SK-N-SH treated with all-trans-retinoic acid at 6 μM for 48 hours (cell line): ENCODE measurements around the gene PIPOX.

ENCODE experiments used
- ARNTL ChIP-seq: fragments of 450-650 bp; formaldehyde crosslinking; IDR thresholded peaks from 2 replicates; pipeline ENCODE4 v1.5.0; 2020; ENCODE audit warnings: low read depth, mild to moderate bottlenecking, moderate library complexity, borderline replicate concordance
- CSDC2 ChIP-seq: fragments of 250-450 bp; sonication (Bioruptor Pico); IDR thresholded peaks from 2 replicates; pipeline ENCODE4 v1.5.0; 2020; ENCODE audit warnings: mild to moderate bottlenecking, moderate library complexity
- ESRRG ChIP-seq: fragments of 250-450 bp; sonication (Bioruptor Pico); IDR thresholded peaks from 2 replicates; pipeline ENCODE4 v1.6.1; 2021; ENCODE audit warnings: mild to moderate bottlenecking
- GLIS3 ChIP-seq: fragments of 250-450 bp; sonication (Bioruptor Pico); IDR thresholded peaks from 2 replicates; pipeline ENCODE4 v1.5.0; 2020; ENCODE audit warnings: mild to moderate bottlenecking, moderate library complexity
- PATZ1 ChIP-seq: fragments of 250-450 bp; sonication (Bioruptor Pico); IDR thresholded peaks from 2 replicates; pipeline ENCODE4 v1.8.0; 2020; ENCODE audit warnings: mild to moderate bottlenecking, moderate library complexity, borderline replicate concordance
- POU6F1 ChIP-seq: fragments of 250-450 bp; sonication (Bioruptor Pico); IDR thresholded peaks from 2 replicates; pipeline ENCODE4 v1.8.0; 2021; ENCODE audit warnings: low read depth, mild to moderate bottlenecking, moderate library complexity, borderline replicate concordance
- PPARA ChIP-seq: fragments of 250-450 bp; sonication (Bioruptor Pico); IDR thresholded peaks from 2 replicates; pipeline ENCODE4 v1.5.0; 2020; ENCODE audit warnings: mild to moderate bottlenecking, borderline replicate concordance
- RARB ChIP-seq: fragments of 250-450 bp; sonication (Bioruptor Pico); IDR thresholded peaks from 2 replicates; pipeline ENCODE4 v1.8.0; 2021; ENCODE audit warnings: mild to moderate bottlenecking, moderate library complexity
- TCF4 ChIP-seq: fragments of 250-450 bp; sonication (Bioruptor Pico); IDR thresholded peaks from 2 replicates; pipeline ENCODE4 v1.8.0; 2021; ENCODE audit warnings: mild to moderate bottlenecking, moderate library complexity, borderline replicate concordance
- ZC3H10 ChIP-seq: fragments of 250-450 bp; sonication (Bioruptor Pico); IDR thresholded peaks from 2 replicates; pipeline ENCODE4 v1.5.1; 2021; ENCODE audit warnings: mild to moderate bottlenecking, moderate library complexity
- ZFP3 ChIP-seq: fragments of 250-450 bp; sonication (Bioruptor Pico); IDR thresholded peaks from 2 replicates; pipeline ENCODE4 v1.5.0; 2020; ENCODE audit warnings: mild to moderate bottlenecking, moderate library complexity
- ZFP30 ChIP-seq: fragments of 450-650 bp; formaldehyde crosslinking; IDR thresholded peaks from 2 replicates; pipeline ENCODE4 v1.5.0; 2022; ENCODE audit warnings: mild to moderate bottlenecking, moderate library complexity
- ZNF565 ChIP-seq: fragments of 450-650 bp; formaldehyde crosslinking; conservative IDR thresholded peaks from 2 replicates; pipeline ENCODE4 v1.5.0; 2020; ENCODE audit warnings: low read depth, mild to moderate bottlenecking, moderate library complexity
- ZNF70 ChIP-seq: fragments of 450-650 bp; formaldehyde crosslinking; IDR thresholded peaks from 2 replicates; pipeline ENCODE4 v1.5.0; 2020; ENCODE audit warnings: mild to moderate bottlenecking, moderate library complexity

GRCh38 chr17:29061036-29061435, 18.1 kb downstream of the PIPOX start:
- TF ChIP-seq ZC3H10 (no peak), POU6F1 (CRISPR knock-in tag) (no peak), ESRRG (no peak), CSDC2 (no peak), RARB (CRISPR knock-in tag) (no peak), ARNTL (CRISPR knock-in tag) (no peak), ZFP30 (CRISPR knock-in tag) (no peak), ZNF565 (no peak), ZFP3 (CRISPR knock-in tag) (no peak), GLIS3 (CRISPR knock-in tag) (no peak), ZNF70 (CRISPR knock-in tag) (no peak), TCF4 (CRISPR knock-in tag) (no peak), PPARA (no peak), PATZ1 (no peak)
